GM18517 (cell line): ENCODE data around the gene EXT2.

ENCODE experiments used
- ATAC-seq: cut with Tn5 transposase; IDR thresholded peaks from one replicate; pipeline ENCODE4 v1.9.1; 2021; ENCODE audit warnings: mild to moderate bottlenecking, moderate library complexity; ENCODE audit not compliant: unreplicated experiment

EXT2 gene

GRCh38 chr11:44235765-44236201 is 140.3 kb downstream of the EXT2 start:
- no peak for ATAC-seq

DNA sequence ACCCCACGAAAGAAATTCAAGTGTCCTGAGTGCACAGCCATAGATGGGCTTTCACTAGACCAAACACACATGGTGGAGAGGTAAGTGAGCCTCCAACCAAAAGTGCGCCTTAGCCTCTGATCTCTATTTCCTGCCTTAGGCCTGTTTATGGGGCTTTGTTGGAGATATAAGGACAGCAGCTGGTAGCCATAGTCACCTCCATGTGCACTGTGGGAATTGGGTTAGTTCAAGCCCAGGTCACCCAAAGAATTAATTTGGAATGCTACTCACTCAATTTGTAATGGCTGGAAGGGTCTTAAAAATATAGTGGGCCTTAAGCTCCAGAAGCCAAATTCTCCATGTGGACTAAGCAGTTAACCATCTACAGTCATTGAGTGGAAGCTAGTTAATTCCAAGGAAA is 140.8 kb downstream of the EXT2 start:
- ATAC-seq: no peak

DNA sequence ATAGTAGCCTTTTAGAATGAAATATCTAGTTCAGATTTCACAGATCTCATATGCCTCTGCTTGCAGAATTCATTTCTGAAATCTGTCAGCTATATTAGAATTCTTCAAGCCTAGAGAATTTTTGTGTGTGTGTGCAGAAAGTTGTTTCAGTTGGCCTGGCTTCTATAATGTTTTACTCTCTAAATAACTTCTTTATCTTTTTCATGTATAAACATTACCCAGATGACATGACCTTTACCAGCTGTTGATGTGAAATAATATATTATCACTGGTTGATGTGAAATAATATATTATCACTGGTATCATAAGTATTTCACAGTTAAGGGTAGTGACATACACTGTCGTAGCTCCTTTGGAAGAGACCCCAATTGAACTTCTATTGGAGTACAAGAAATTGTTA is 141.7 kb downstream of the EXT2 start:
- ATAC-seq: no peak

DNA sequence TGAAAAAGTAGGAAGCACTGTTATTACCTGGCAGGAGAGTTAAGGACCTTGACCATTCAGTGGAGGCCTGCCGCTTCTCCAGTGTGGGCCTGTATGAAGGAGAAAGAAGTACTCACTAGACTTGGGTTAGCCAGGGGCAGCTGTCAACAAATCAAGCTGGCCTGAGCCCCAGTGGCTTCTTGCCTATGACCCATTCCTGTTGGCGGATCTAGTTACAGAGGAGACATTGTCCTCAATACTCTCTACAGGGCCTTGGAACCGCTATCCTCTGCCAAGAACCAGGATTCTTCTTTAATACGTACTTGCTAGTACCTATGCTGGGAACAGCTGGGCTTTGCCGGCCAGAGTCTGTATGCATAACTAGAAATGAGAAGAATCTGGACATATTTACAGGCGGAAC is 146.4 kb downstream of the EXT2 start:
- no peak for ATAC-seq

DNA sequence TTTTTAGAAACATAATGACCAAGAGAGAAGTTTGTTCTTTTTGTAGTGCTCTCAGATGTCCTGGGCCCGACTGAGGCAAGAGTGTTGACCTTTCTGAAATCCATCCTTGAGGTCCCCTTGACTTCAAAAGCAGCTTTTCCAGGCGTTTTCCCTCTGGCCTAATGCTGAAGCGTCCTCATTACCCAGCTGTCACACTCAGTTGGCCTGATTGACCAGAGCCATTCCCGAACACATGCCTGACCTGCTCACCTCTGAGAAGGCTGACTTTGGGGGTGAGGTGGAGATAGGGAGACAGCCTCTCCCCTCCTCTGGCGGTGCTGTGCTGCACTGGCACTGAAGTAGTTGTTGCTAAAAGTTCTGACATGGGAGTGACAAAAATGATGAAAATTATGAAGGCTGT is 147.6 kb downstream of the EXT2 start:
- ATAC-seq: no peak

- no peak for ATAC-seq
Observed at GRCh38 chr11:44243595-44244343, 148.3 kb downstream of the EXT2 start.

- no peak for ATAC-seq
Observed at GRCh38 chr11:44244639-44245310, 149.3 kb downstream of the EXT2 start.

DNA sequence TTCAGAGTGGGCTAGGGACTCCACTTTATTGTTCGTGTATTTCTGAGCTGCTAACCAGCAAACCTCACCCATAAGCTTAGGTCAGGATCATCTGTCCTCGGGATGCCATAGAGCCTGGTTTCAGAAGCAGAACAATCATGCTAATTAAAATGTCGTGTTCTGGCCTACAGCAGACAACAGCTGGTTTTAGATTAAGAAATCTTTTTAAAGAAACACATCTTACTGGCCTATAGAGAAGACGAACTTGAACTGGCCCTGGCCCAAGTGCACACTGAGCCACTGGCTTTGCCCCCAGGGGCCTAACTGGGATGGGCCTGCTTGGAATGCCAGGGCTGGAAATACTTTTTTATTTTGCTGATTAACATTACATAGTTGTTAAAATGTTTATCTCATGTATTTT is 151.2 kb downstream of the EXT2 start:
- no peak for ATAC-seq

- ATAC-seq: no peak
Observed at GRCh38 chr11:44247508-44247907, 152.0 kb downstream of the EXT2 start.

GRCh38 chr11:44248109-44248508 is 152.6 kb downstream of the EXT2 start:
- ATAC-seq: no peak

- ATAC-seq: no peak
Observed at GRCh38 chr11:44250421-44250820, 154.9 kb downstream of the EXT2 start.

GRCh38 chr11:44252999-44253602 is 157.6 kb downstream of the EXT2 start:
- no peak for ATAC-seq

GRCh38 chr11:44255406-44256071 is 160.1 kb downstream of the EXT2 start:
- ATAC-seq: no peak

DNA sequence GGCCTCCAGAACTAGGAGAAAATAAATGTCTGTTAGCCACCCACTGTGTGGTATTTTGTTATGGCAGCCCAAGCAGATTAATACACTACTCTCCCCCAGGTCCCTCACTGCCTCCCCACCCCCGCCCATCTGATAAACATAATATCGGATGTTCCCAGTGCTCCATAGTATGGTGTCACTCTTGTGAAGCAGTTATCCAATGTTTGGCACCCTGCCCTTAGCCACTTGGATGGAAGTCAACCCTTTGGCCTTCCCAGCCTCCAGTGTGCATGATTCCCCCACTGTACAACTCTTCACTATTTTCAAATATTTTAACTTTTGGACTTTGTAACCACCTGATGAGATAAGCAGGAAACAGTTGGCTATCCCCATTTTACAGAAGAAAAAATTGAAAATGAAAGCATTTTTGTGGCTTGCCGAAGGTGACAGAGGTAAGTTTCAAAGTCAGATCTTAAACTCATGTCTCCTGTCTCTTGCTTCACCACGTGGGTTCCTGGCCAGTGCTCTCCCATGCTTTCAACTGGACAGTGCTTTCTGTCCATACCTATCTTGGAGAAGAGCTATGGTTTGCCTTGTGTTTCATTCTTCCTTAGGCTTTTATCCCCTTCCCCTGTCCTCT is 161.3 kb downstream of the EXT2 start:
- ATAC-seq: no peak

DNA sequence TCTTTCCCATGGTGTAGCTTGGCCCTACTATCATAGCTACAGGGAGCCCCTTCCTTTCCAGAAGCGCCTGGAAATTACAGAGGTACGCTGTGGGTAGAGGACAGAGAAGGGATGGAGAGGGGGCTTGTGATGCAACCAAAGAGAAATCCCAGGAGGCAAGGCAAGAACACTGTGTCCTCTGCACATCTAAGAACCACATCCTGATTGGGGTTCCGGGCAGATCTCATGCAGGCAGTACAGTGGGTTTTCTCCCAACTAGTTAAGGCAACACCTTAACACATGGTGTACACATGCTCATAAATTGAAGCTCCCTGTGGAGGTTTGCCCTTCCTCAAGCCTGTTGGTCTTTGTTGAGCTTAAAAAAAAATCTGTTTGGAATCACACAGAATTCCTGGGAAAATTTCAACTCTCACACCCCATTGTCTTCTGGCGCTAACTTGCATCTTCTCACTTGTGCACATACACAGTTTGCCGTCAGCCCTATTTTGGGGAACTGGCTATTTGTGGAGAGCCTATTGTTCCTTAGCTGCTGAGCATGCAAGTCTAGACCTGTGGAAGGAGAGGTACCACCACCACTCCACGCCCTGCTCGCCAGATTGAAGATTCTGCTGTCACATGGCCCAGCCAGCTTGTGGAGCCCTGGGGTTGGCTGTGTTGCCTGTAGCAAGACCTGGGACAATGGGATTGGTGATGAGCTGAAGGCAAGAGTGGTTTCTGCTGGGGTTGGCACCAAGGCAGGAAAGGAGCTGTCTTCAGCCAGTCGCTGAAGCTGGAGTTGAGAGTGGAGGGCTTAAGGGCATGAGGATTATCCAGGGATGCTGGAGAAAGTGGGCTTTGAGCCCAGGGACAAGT is 162.1 kb downstream of the EXT2 start:
- no peak for ATAC-seq

DNA sequence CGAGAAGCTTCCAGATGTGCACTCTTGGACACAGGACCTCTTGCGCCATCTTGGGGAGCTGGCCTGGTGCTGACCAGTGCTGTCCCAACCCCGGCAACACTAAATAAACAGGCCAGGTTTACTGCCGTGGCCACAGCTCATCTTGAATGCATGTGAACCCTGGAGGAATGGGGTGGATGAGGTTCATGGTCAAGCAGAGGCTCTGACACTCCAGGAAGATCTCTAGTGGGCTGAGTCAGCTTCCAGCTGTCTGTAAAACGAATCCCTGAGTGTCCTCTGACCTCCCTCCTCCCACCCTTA is 162.7 kb downstream of the EXT2 start:
- no peak for ATAC-seq

DNA sequence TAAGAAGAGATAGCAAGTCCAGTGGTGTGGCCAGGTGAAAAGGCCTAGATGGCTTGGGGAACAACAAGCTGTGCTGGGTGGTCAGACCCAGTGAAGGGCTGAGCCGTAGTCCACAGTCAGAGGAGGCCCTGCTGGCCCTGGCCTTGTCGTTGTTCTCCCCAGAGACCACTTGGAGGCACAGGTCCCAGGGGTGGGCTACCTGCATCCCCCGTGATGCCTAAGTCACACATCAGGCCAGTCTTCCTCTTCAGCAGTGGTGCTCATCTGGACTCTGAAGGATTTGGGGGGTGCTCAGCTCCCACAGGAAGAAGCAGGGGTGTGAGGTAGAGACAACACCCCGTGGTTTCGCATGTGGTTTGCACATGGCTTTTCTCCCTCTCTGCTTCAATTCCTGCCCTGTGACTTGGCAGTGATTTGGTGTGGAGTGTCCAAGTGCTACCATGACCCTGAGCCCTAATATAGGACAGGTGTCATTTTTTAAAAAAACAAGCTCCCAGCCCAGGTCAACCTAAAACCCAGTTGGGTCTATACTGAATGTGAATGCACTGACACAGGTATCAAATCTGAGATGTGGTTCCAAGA is 163.5 kb downstream of the EXT2 start:
- no peak for ATAC-seq

- ATAC-seq: no peak
Observed at GRCh38 chr11:44260081-44260480, 164.6 kb downstream of the EXT2 start.

DNA sequence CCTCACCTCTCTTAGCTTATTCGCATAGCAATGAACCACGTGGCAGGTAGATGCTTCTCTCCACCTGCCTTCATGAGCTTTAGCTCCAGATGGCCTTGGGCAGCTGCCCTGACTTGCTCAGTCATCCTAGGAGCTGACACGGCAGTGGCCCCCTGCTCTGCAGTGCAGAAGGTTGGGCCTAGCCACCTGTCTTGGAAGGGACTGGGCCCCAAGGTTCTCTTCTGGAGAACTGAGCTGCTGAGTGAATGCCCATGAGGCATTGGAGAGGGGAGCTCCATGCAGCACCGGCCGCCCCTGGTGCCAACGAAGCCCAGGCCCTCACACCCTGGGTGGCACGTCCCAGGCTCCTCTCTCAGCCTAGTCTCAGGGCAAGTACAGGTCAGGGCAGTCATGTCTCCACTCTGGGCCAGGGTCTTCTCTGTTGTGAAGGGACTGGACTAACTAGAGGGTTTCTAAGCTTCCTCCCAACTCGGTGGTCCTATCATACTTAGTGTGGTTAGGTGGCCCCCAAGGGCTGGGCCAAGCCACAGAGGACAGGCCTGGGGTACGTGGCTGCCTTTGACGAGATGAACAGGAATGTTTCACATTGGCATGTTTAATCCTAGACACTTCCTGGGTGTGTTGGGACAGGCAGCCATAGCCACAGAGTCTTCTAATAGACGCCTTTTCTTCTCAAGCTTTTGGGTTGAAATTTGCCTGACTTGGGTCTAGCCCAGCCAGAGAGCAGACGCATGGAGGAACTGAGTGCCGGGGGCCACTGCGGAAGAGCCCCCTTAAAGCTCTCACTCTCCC is 166.5 kb downstream of the EXT2 start:
- no peak for ATAC-seq
